HepG2 (cell line): ENCODE results near the gene ARMH4. TPM values are rescaled to one million over a fixed set of nuclear protein-coding genes. Genes with fewer than 3 reads are reported as not detected.

ENCODE experiments used
- ATAC-seq: fragments of 200-7000 bp; cut with Tn5 transposase; 3 replicates; pipeline ENCODE4 v1.9.1; 2020; ENCODE audit warnings: mild to moderate bottlenecking, moderate library complexity
- BruUV-seq: library from RNA; stranded (reverse); fragments of 400-500 nt; replicated peaks from 2 replicates; lab custom pipeline; 2021; lab: Mats Ljungman, UMichigan
- CTCF ChIA-PET: fragments of 300-600 bp; formaldehyde crosslinking; extraction: SDS; loops from one replicate; lab custom pipeline; 2021; ENCODE audit warnings: low total read pairs, inconsistent platforms, low intra/inter-chr PET ratio; lab: Yijun Ruan, JAX
- POLR2A ChIA-PET: fragments of 350-600 bp; sonication (Branson Sonifier 250); formaldehyde crosslinking; loops from one replicate; lab custom pipeline; 2020; ENCODE audit warnings: antibody characterized with exemption, inconsistent platforms; lab: Yijun Ruan, JAX
- DNase-seq: peaks from one replicate; pipeline ENCODE4 v3.0.0-alpha.2; 2015; ENCODE audit warnings: low spot score
- FAIRE-seq: peaks from 3 replicates; lab custom pipeline; 2011; peaks lifted over from hg19 to GRCh38; lab: Jason Lieb, UNC
- H2AFZ ChIP-seq: one replicate; pipeline ENCODE4 v1.6.1; 2011; ENCODE audit warnings: low read length, inconsistent platforms
- H3K27ac ChIP-seq: fragments of 300-600 bp; 3 replicates; pipeline ENCODE4 v1.8.0; 2011; ENCODE audit warnings: mixed run types, mild to moderate bottlenecking, mixed read lengths, low read length, inconsistent platforms; ENCODE audit not compliant: insufficient read depth; ENCODE audit errors: extremely low read length
- H3K27me3 ChIP-seq, 2 experiments: fragments of 200-600 bp in 1 of 2; 2 replicates in 1 of 2; 3 replicates in 1 of 2; pipeline versions ENCODE4 v1.6.0 to v1.8.0; 2011; ENCODE audit warnings: low read length in 2 of 2, mild to moderate bottlenecking in 2 of 2, moderate library complexity in 2 of 2, inconsistent platforms in 1 of 2; ENCODE audit not compliant: insufficient read depth in 2 of 2, control insufficient read depth in 1 of 2
- H3K36me3 ChIP-seq, 2 experiments: fragments of 200-600 bp in 1 of 2; replicated peaks in 1 of 2; 2 replicates in 1 of 2; 3 replicates in 1 of 2; pipeline versions ENCODE4 v1.5.1 to v1.8.0; 2011; ENCODE audit warnings: low read length in 2 of 2, inconsistent platforms in 1 of 2; ENCODE audit not compliant: insufficient read depth in 2 of 2, control insufficient read depth in 1 of 2
- H3K4me1 ChIP-seq: 2 replicates; pipeline ENCODE4 v1.5.1; 2012; ENCODE audit warnings: low read length, inconsistent platforms; ENCODE audit not compliant: insufficient read depth
- H3K4me2 ChIP-seq: 2 replicates; pipeline ENCODE4 v1.6.0; 2011; ENCODE audit warnings: low read depth, low read length, inconsistent platforms
- H3K4me3 ChIP-seq, 3 experiments: fragments of 200-600 bp in 1 of 3; sonication (generic), shearing (Covaris generic) in 1 of 3; replicated peaks in 1 of 3; 2 replicates each; pipeline ENCODE4 v1.5.1; 2011 to 2016; ENCODE audit warnings: low read length in 3 of 3, inconsistent platforms in 2 of 3, low read depth in 2 of 3, mild to moderate bottlenecking in 2 of 3, control low read depth in 1 of 3, mixed read lengths in 1 of 3; ENCODE audit not compliant: insufficient read depth in 1 of 3
- H3K79me2 ChIP-seq: one replicate; pipeline ENCODE4 v1.6.1; 2011; ENCODE audit warnings: low read length, inconsistent platforms; ENCODE audit not compliant: insufficient read depth
- H3K9ac ChIP-seq: 2 replicates; pipeline ENCODE4 v1.6.0; 2011; ENCODE audit warnings: mild to moderate bottlenecking, low read depth, low read length, inconsistent platforms; ENCODE audit not compliant: insufficient read depth
- H3K9me3 ChIP-seq: 2 replicates; pipeline ENCODE4 v1.5.1; 2012; ENCODE audit warnings: mild to moderate bottlenecking, low read length
- H4K20me1 ChIP-seq: 2 replicates; pipeline ENCODE4 v1.6.0; 2011; ENCODE audit warnings: inconsistent platforms, mild to moderate bottlenecking, low read length, moderate library complexity; ENCODE audit not compliant: insufficient read depth
- AKAP8 ChIP-seq: sonication (generic); formaldehyde crosslinking; IDR thresholded peaks from 2 replicates; pipeline ENCODE4 v1.5.1; 2020; ENCODE audit warnings: mild to moderate bottlenecking, missing genetic modification reagents
- NR3C1 ChIP-seq: sonication (generic); formaldehyde crosslinking; IDR thresholded peaks from 2 replicates; pipeline ENCODE4 v1.4.0; 2020; ENCODE audit warnings: missing genetic modification reagents
- SMAD1 ChIP-seq: sonication (generic); formaldehyde crosslinking; IDR thresholded peaks from 2 replicates; pipeline ENCODE4 v1.4.0; 2020; ENCODE audit warnings: missing genetic modification reagents, low read depth, mild to moderate bottlenecking, borderline replicate concordance
- SP2 ChIP-seq: sonication (generic); formaldehyde crosslinking; IDR thresholded peaks from 2 replicates; pipeline ENCODE4 v1.5.1; 2020; ENCODE audit warnings: mild to moderate bottlenecking, missing genetic modification reagents
- ZBTB21 ChIP-seq: sonication (generic); formaldehyde crosslinking; IDR thresholded peaks from 2 replicates; pipeline ENCODE4 v1.4.0; 2020; ENCODE audit warnings: missing genetic modification reagents
- ZFP36L1 ChIP-seq: sonication (generic); formaldehyde crosslinking; IDR thresholded peaks from 2 replicates; pipeline ENCODE4 v1.8.0; 2022; ENCODE audit warnings: mild to moderate bottlenecking, missing genetic modification reagents, moderate library complexity
- WGBS: methylation state at CpG from one replicate; pipeline ENCODE4 v1.1.6; 2017; ENCODE audit warnings: low lambda C conversion rate; 5-methylcytosine and 5-hydroxymethylcytosine counted together
- in situ Hi-C: cut with HindIII; loops from 2 replicates; pipeline ENCODE4 v1.10.0; 2017; ENCODE audit warnings: low pct_unique_long_range_greater_than_20kb; ENCODE audit not compliant: extremely low pct_ligation_motif_present
- intact Hi-C: fragments of 100-400 bp; cut with micrococcal nuclease; formaldehyde crosslinking; loops from one replicate; pipeline ENCODE4 v1.10.0; 2022; ENCODE audit not compliant: unreplicated experiment
- polyA plus RNA-seq, 8 experiments: library from polyadenylated mRNA; depleted of rRNA in 3 of 8; stranded (reverse) in 7 of 8; unstranded in 1 of 8; fragments of >200 nt; fragmentation: Illumina TruSeq in 4 of 8; extraction: Trizol in 4 of 8; gene quantifications; 2 replicates each; pipeline versions ENCODE4 v1.2.1 to v1.2.3, GENCODE V29; 2011 to 2016; ENCODE audit warnings: low read depth in 4 of 8, missing spikeins in 1 of 8, mixed read lengths in 1 of 8; ENCODE audit not compliant: insufficient read depth in 1 of 8
- total RNA-seq, 5 experiments: library from RNA; depleted of rRNA; stranded (reverse); fragments of >200 nt; fragmentation: Illumina TruSeq; extraction: Trizol; gene quantifications; 2 replicates each; pipeline ENCODE4 v1.2.3, GENCODE V29; 2016; ENCODE audit warnings: low read depth in 1 of 5
- TF ChIP-seq, protein P1 (sequence below): sonication (generic); formaldehyde crosslinking; IDR thresholded peaks from 2 replicates; pipeline ENCODE4 v1.8.0; 2022; ENCODE audit warnings: missing genetic modification reagents, mild to moderate bottlenecking, moderate library complexity, borderline replicate concordance
- TF ChIP-seq, protein P2 (sequence below): sonication (generic); formaldehyde crosslinking; IDR thresholded peaks from 2 replicates; pipeline ENCODE4 v1.4.0; 2020; ENCODE audit warnings: mild to moderate bottlenecking, missing genetic modification reagents

The ARMH4 gene
- total and polyA plus RNA-seq, 2 of the 13 experiments (the other 11 are each of a cell fraction or from before 2014, with no cell fraction given), result 0.02 to 0.18 TPM

DNA sequence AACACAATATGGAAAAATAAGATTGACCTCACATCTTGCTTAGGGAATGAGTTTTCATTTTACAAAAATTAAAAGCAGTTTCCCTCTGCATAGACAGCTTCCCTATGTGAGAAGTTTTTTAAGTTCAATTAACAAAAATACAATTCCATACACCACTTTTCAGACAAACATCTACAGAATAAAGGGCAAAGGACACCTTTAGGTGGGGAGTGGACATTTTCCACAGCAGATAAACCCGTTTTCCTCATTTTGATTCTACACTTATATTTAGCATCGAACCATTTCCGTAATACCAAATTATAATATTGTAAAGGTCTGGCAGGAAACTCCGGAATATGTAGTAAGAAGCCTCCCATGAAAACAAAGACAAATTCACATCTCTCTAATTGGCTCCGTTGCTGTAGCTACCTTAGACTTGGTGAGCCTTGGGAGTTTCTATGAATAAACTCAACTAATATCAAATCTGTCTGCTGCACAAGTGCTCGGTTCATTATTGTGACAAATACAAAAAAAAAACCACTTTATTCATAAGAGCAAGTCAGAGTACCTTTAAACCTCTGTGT, 1.7 kb downstream of the ARMH4 start:
- Histone ChIP-seq H3K4me3 (no peak overlapping the region), H3K27me3 (peaks cover 1 to 29% of the 10 kb centered on the region in 2 experiments; a peak in 4 of 5 replicates), H2AFZ (no peak overlapping the region), H4K20me1 (no peaks in the 10 kb centered on the region), H3K4me1 (peaks cover 9% of the 10 kb centered on the region), H3K79me2 (no peaks in the 10 kb centered on the region), H3K36me3 (no peaks in the 10 kb centered on the region), H3K27ac (no peak overlapping the region), H3K9me3 (no peaks in the 10 kb centered on the region), H3K9ac (no peak overlapping the region), H3K4me2 (no peak overlapping the region)
- FAIRE-seq (no peak), ATAC-seq (no peak), DNase-seq (no peak)
- POLR2A ChIA-PET, result no interaction called here
- 22% methylated on average over 6 of the region's 6 CpGs for WGBS
- CTCF ChIA-PET, result no interaction called here
- in situ Hi-C loops (no loop called here), intact Hi-C loops (no loop called here)
- BruUV-seq, result no TSS peak
- TF ChIP-seq SMAD1 (CRISPR knock-in tag), result no peak
- TF ChIP-seq NR3C1 (CRISPR knock-in tag), result no peak
- TF ChIP-seq ZBTB21 (CRISPR knock-in tag), result no peak
- no peak for TF ChIP-seq AKAP8 (CRISPR knock-in tag)
- TF ChIP-seq SP2 (CRISPR knock-in tag), result no peak
- TF ChIP-seq, protein P1, sequence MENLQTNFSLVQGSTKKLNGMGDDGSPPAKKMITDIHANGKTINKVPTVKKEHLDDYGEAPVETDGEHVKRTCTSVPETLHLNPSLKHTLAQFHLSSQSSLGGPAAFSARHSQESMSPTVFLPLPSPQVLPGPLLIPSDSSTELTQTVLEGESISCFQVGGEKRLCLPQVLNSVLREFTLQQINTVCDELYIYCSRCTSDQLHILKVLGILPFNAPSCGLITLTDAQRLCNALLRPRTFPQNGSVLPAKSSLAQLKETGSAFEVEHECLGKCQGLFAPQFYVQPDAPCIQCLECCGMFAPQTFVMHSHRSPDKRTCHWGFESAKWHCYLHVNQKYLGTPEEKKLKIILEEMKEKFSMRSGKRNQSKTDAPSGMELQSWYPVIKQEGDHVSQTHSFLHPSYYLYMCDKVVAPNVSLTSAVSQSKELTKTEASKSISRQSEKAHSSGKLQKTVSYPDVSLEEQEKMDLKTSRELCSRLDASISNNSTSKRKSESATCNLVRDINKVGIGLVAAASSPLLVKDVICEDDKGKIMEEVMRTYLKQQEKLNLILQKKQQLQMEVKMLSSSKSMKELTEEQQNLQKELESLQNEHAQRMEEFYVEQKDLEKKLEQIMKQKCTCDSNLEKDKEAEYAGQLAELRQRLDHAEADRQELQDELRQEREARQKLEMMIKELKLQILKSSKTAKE, result no peak
- TF ChIP-seq, protein P2, sequence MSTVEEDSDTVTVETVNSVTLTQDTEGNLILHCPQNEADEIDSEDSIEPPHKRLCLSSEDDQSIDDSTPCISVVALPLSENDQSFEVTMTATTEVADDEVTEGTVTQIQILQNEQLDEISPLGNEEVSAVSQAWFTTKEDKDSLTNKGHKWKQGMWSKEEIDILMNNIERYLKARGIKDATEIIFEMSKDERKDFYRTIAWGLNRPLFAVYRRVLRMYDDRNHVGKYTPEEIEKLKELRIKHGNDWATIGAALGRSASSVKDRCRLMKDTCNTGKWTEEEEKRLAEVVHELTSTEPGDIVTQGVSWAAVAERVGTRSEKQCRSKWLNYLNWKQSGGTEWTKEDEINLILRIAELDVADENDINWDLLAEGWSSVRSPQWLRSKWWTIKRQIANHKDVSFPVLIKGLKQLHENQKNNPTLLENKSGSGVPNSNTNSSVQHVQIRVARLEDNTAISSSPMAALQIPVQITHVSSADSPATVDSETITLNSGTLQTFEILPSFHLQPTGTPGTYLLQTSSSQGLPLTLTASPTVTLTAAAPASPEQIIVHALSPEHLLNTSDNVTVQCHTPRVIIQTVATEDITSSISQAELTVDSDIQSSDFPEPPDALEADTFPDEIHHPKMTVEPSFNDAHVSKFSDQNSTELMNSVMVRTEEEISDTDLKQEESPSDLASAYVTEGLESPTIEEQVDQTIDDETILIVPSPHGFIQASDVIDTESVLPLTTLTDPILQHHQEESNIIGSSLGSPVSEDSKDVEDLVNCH (CRISPR knock-in tag), result no peak
- no peak for TF ChIP-seq ZFP36L1 (CRISPR knock-in tag)
